ENCODE data around the gene MST1.

Gene MST1

GRCh38 chr3:49689046-49689907 lies at the start of gene MST1, which contains the start of gene RNF123:
MST1 (minus strand) TSS chr3:49689474; CDS start chr3:49688691, 783 bp downstream.
RNF123 (plus strand) TSS chr3:49689557; CDS start chr3:49691166, 1,609 bp downstream.
- peak; percentile 89 for DNase-seq (ENCODE audit: low read depth)

- no peak for DNase-seq (ENCODE audit: low read depth)
Observed at GRCh38 chr3:49738067-49738713, 48.9 kb upstream of the MST1 start.

GRCh38 chr3:49734752-49735151 lies 45.5 kb upstream of the MST1 start:
- no peak for DNase-seq (ENCODE audit: low read depth)

- DNase-seq (ENCODE audit: low read depth) = no peak
Observed at GRCh38 chr3:49733551-49733950, 44.3 kb upstream of the MST1 start.

GRCh38 chr3:49732597-49732996 lies 43.3 kb upstream of the MST1 start:
- no peak for DNase-seq (ENCODE audit: low read depth)

- DNase-seq (ENCODE audit: low read depth) = no peak
Observed at GRCh38 chr3:49729966-49730609, 40.8 kb upstream of the MST1 start.

GRCh38 chr3:49727924-49728361 lies 38.7 kb upstream of the MST1 start:
- no peak for DNase-seq (ENCODE audit: low read depth)

GRCh38 chr3:49727154-49727923 lies 38.1 kb upstream of the MST1 start:
- DNase-seq (ENCODE audit: low read depth) = no peak

GRCh38 chr3:49725906-49726681 lies 36.8 kb upstream of the MST1 start:
- no peak for DNase-seq (ENCODE audit: low read depth)

GRCh38 chr3:49724586-49724985 lies 35.3 kb upstream of the MST1 start:
- DNase-seq (ENCODE audit: low read depth) = no peak

GRCh38 chr3:49723628-49724551 lies 34.6 kb upstream of the MST1 start, which contains the start of gene GMPPB:
GMPPB (minus strand) TSS chr3:49723951; CDS start chr3:49723726, 225 bp downstream.
- DNase-seq (ENCODE audit: low read depth) = peak; percentile 98

GRCh38 chr3:49723296-49723627 lies 34.0 kb upstream of the MST1 start:
- DNase-seq (ENCODE audit: low read depth) = peak; percentile 57

GRCh38 chr3:49722896-49723295 lies 33.6 kb upstream of the MST1 start:
- DNase-seq (ENCODE audit: low read depth) = no peak

GRCh38 chr3:49721896-49722781 lies 32.9 kb upstream of the MST1 start:
- no peak for DNase-seq (ENCODE audit: low read depth)

GRCh38 chr3:49721596-49721895 lies 32.3 kb upstream of the MST1 start:
- no peak for DNase-seq (ENCODE audit: low read depth)

GRCh38 chr3:49720855-49721595 lies 31.8 kb upstream of the MST1 start:
- no peak for DNase-seq (ENCODE audit: low read depth)

GRCh38 chr3:49719214-49719884 lies 30.1 kb upstream of the MST1 start, which contains the start of gene AMIGO3:
AMIGO3 (minus strand) TSS chr3:49719684; CDS start chr3:49719465, 219 bp downstream.
- peak; percentile 95 for DNase-seq (ENCODE audit: low read depth)

- no peak for DNase-seq (ENCODE audit: low read depth)
Observed at GRCh38 chr3:49718858-49719213, 29.6 kb upstream of the MST1 start.

All from EH (cell line).